Measurements from ENCODE around the gene POR. TPM values are rescaled to one million over a fixed set of nuclear protein-coding genes. Genes with fewer than 3 reads are reported as not detected.

POR gene
- total and polyA plus RNA-seq, 2 of the 13 experiments (the other 11 are each of a cell fraction or from before 2014, with no cell fraction given), result 145 to 266 TPM

GRCh38 chr7:75993689-75994387, 78.9 kb downstream of the POR start (continued):
- TF ChIP-seq CREM (IDR thresholded peaks at IDR 0.05) (0 out of 2 replicates have a peak, but pooled peaks have one; percentile 26), CREM (CRISPR knock-in tag; IDR thresholded peaks at IDR 0.05) (no peak), IRF9 (CRISPR knock-in tag; IDR thresholded peaks at IDR 0.05; ENCODE audit: borderline replicate concordance) (peak; percentile 79; the same call in 1 of the 2 replicates), EP300 (IDR thresholded peaks at IDR 0.05; ENCODE audit: low read depth in 2 of 2, low read length in 2 of 2) (0 out of 4 replicates have a peak, but pooled peaks of 1 of the 2 experiments have one; percentile 19), EP300 (CRISPR knock-in tag; IDR thresholded peaks at IDR 0.05; ENCODE audit: borderline replicate concordance) (peak; percentile 18; the same call in 1 of the 2 replicates), NCOR1 (IDR thresholded peaks at IDR 0.05; ENCODE audit: borderline replicate concordance, low read length) (peak; percentile 35; the same call in 1 of the 2 replicates), GATAD2A (CRISPR knock-in tag; IDR thresholded peaks at IDR 0.05) (peak; percentile 37; the same call in 1 of the 2 replicates), NFKB2 (CRISPR knock-in tag; IDR thresholded peaks at IDR 0.05; ENCODE audit: borderline replicate concordance) (no peak), ZNF609 (CRISPR knock-in tag; IDR thresholded peaks at IDR 0.05; ENCODE audit: borderline replicate concordance) (peak; percentile 47; the same call in 1 of the 2 replicates), POLR2A (IDR thresholded peaks at IDR 0.05; ENCODE audit: insufficient read depth in 1 of 2, low read depth in 2 of 2, low read length in 2 of 2) (peak in 1 of 2 experiments; percentile 44; a peak in 2 of 4 replicates), ZSCAN20 (CRISPR knock-in tag; IDR thresholded peaks at IDR 0.05; ENCODE audit: borderline replicate concordance) (peak; percentile 74), POGK (CRISPR knock-in tag; conservative IDR thresholded peaks at IDR 0.05) (peak; percentile 45), ZNF788 (CRISPR knock-in tag; IDR thresholded peaks at IDR 0.05; ENCODE audit: borderline replicate concordance) (peak; percentile 39; the same call in 1 of the 2 replicates), AHR (CRISPR knock-in tag; IDR thresholded peaks at IDR 0.05) (no peak), POLR2AphosphoS5 (IDR thresholded peaks at IDR 0.05; ENCODE audit: low read depth, low read length) (peak; percentile 63), MYPOP (CRISPR knock-in tag; IDR thresholded peaks at IDR 0.05) (peak; percentile 22; the same call in 1 of the 2 replicates), SATB2 (CRISPR knock-in tag; IDR thresholded peaks at IDR 0.05) (0 out of 2 replicates have a peak, but pooled peaks have one; percentile 7)
- TF ChIP-seq, protein P1, sequence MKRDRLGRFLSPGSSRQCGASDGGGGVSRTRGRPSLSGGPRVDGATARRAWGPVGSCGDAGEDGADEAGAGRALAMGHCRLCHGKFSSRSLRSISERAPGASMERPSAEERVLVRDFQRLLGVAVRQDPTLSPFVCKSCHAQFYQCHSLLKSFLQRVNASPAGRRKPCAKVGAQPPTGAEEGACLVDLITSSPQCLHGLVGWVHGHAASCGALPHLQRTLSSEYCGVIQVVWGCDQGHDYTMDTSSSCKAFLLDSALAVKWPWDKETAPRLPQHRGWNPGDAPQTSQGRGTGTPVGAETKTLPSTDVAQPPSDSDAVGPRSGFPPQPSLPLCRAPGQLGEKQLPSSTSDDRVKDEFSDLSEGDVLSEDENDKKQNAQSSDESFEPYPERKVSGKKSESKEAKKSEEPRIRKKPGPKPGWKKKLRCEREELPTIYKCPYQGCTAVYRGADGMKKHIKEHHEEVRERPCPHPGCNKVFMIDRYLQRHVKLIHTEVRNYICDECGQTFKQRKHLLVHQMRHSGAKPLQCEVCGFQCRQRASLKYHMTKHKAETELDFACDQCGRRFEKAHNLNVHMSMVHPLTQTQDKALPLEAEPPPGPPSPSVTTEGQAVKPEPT (CRISPR knock-in tag; IDR thresholded peaks at IDR 0.05; ENCODE audit: low read depth), result no peak
